Measurements from ENCODE around the gene SULT1C3.

GRCh38 chr2:108235577-108235976 is 4.2 kb upstream of the SULT1C3 start:
- TF ChIP-seq CTCF (IDR thresholded peaks at IDR 0.05; ENCODE audit: insufficient read depth, low read depth, low read length) (no peak), EZH2 (IDR thresholded peaks at IDR 0.05; ENCODE audit: insufficient read depth, low read length) (no peak)

All from astrocyte (in vitro differentiated cells and primary cell).